D721Med (cell line): ENCODE measurements around the gene FBXW12.

Source experiments
- DNase-seq: peaks from one replicate; pipeline ENCODE4 v3.0.0; 2011; ENCODE audit warnings: low spot score; ENCODE audit not compliant: insufficient read length
- FAIRE-seq: peaks from 2 replicates; lab custom pipeline; 2011; peaks lifted over from hg19 to GRCh38; lab: Jason Lieb, UNC
- TF ChIP-seq, protein P1 (sequence below): IDR thresholded peaks from 2 replicates; pipeline ENCODE4 v1.5.1; 2012; ENCODE audit warnings: mild to moderate bottlenecking, control low read depth; ENCODE audit not compliant: insufficient read depth; ENCODE audit errors: missing control alignments

The FBXW12 gene

DNA sequence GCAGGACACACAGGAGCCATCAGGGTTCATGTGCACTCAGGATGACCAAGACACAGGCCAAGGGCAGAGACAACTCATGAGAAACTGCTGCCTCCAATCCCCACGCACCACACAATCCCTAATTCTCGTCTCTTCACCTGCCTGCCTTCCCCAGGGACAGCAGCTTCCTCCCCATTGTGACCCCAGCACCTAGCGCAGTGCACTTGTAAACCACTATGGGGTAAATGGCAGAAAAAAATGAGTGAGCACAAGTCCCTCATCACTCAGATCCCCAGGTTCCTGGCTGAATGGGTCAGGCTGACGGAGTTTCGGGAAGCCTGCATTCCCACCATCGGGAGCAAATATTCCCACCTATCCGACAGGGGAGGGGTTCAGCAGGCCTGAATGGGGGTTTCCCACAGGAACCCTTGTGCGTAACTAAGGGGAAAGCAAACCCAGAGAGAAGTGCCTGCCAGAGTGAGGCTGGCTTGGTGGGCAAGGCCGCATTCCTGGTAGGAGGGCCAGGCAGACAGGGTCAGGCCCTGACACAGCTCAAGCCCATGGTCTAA, 39.1 kb downstream of the FBXW12 start:
- DNase-seq (no peak), FAIRE-seq (no peak)
- TF ChIP-seq, protein P1, sequence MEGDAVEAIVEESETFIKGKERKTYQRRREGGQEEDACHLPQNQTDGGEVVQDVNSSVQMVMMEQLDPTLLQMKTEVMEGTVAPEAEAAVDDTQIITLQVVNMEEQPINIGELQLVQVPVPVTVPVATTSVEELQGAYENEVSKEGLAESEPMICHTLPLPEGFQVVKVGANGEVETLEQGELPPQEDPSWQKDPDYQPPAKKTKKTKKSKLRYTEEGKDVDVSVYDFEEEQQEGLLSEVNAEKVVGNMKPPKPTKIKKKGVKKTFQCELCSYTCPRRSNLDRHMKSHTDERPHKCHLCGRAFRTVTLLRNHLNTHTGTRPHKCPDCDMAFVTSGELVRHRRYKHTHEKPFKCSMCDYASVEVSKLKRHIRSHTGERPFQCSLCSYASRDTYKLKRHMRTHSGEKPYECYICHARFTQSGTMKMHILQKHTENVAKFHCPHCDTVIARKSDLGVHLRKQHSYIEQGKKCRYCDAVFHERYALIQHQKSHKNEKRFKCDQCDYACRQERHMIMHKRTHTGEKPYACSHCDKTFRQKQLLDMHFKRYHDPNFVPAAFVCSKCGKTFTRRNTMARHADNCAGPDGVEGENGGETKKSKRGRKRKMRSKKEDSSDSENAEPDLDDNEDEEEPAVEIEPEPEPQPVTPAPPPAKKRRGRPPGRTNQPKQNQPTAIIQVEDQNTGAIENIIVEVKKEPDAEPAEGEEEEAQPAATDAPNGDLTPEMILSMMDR = no peak

GRCh38 chr3:48411606-48412374, 39.8 kb downstream of the FBXW12 start:
- FAIRE-seq (no peak), DNase-seq (no peak)
- TF ChIP-seq, protein P1 = no peak

DNA sequence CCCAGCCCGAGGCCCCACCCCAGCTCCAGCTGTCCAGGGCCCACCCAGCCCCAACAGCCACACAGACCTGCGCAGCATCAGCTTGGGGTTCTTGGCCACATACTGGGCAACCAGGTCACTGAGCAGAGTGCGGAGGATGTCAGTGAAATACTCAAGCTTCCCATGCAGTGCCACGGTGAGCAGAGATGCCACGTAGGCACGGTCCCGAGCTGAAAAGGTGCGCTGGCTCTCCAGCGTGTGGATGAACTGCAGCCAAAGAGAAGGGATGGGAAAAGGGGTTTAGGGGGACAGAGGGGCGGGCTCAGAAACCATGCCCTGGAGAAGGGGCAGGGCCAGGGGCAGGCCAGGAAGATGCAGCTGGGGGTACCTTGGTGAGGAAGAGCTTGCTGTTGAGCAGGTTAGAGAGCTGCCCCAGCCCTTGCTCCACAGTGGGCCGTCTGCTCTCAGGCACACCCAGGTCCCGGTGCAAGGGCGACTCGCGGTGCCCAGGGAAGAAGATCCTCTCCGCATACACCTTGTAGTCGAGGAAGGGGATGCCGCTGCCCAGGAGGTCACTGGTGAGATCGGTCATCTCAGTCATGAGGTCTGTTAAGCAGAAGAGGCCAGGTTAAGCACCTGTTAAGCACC, 40.5 kb downstream of the FBXW12 start:
- no peak for FAIRE-seq
- TF ChIP-seq, protein P1 = no peak
- DNase-seq = no peak

DNA sequence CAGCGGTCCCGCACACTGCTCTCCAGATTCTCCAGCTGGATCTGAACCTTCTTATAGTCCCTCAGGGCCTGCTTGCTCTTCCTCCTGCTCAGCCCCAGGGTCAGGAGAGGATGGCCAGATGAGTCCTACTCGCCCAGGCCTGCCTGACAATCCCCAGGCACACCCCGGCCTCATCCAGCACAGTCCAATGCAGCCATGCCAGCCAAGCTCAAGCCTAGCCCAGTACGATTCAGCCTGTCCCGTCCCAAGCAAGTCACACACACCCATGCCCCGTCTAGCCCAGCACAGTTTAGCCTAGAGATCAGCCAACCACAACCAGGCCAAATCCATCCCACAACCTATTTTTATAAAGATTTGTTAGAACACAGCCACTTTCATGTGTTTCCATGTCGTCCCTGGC, 41.1 kb downstream of the FBXW12 start:
- FAIRE-seq = no peak
- TF ChIP-seq, protein P1 = no peak
- DNase-seq = no peak

DNA sequence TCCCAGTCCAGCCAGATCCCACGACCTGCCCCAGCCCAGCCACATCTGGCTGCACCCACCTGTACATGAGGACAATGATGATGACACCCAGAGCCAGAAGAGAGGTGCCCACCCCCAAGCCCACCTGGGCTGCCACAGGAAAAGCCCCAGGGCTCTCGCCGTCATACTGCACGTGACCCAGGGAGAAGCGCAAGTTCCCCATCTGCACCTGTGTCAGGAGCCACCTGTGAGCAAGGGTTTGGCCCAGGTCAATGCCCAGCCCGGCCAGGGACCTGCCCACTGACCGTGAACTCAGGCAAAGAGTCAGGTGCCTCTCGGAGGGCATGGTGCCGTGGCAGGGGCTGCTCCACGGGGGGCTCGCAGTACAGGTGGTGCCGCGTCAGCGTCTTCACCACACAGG, 41.6 kb downstream of the FBXW12 start:
- FAIRE-seq (no peak), DNase-seq (no peak)

GRCh38 chr3:48414376-48415250, 42.6 kb downstream of the FBXW12 start:
- no peak for FAIRE-seq
- DNase-seq = no peak
- TF ChIP-seq, protein P1 = no peak

More for the DNA sequence above, 41.6 kb downstream of the FBXW12 start:
- TF ChIP-seq, protein P1 = no peak
